Effector memory CD4-positive, alpha-beta T cell (primary cell): ENCODE results near the gene VPS41.

Experiments used
- DNase-seq, 3 donors: peaks; one replicate each; pipeline ENCODE4 v3.0.0-alpha.2; 2020
- H3K27ac ChIP-seq: 2 replicates; pipeline ENCODE4 v1.7.0; 2013; ENCODE audit warnings: mild to moderate bottlenecking, low read length, moderate library complexity; ENCODE audit not compliant: insufficient read depth, poor library complexity, severe bottlenecking
- H3K27me3 ChIP-seq: replicated peaks from 2 replicates; pipeline ENCODE4 v1.7.0; 2013; ENCODE audit warnings: mild to moderate bottlenecking, low read length; ENCODE audit not compliant: insufficient read depth, control insufficient read depth, poor library complexity, severe bottlenecking
- H3K36me3 ChIP-seq: 2 replicates; pipeline ENCODE4 v1.7.0; 2013; ENCODE audit warnings: mild to moderate bottlenecking, low read length, moderate library complexity; ENCODE audit not compliant: control insufficient read depth, insufficient read depth
- H3K4me1 ChIP-seq: 2 replicates; pipeline ENCODE4 v1.7.0; 2013; ENCODE audit warnings: low read length, mild to moderate bottlenecking; ENCODE audit not compliant: control insufficient read depth, insufficient read depth, poor library complexity, severe bottlenecking
- H3K4me3 ChIP-seq: 2 replicates; pipeline ENCODE4 v1.7.0; 2013; ENCODE audit warnings: low read length, low read depth, mild to moderate bottlenecking; ENCODE audit not compliant: insufficient read depth, poor library complexity, severe bottlenecking
- H3K9me3 ChIP-seq: 2 replicates; pipeline ENCODE4 v1.7.0; 2013; ENCODE audit warnings: mild to moderate bottlenecking, low read length, moderate library complexity; ENCODE audit not compliant: control insufficient read depth

The VPS41 gene

GRCh38 chr7:38840736-38841460 lies 68.1 kb downstream of the VPS41 start:
- DNase-seq: no peak
- H3K27ac ChIP-seq: no peak overlapping the region
- no peaks in the 10 kb centered on the region for H3K27me3 ChIP-seq
- no peak overlapping the region for H3K4me3 ChIP-seq
- H3K9me3 ChIP-seq: no peaks in the 10 kb centered on the region
- H3K4me1 ChIP-seq: no peaks in the 10 kb centered on the region
- no peaks in the 10 kb centered on the region for H3K36me3 ChIP-seq

GRCh38 chr7:38839851-38840250 lies 69.1 kb downstream of the VPS41 start:
- no peak for DNase-seq
- Histone ChIP-seq H3K36me3 (no peaks in the 10 kb centered on the region), H3K27ac (no peak overlapping the region)

DNA sequence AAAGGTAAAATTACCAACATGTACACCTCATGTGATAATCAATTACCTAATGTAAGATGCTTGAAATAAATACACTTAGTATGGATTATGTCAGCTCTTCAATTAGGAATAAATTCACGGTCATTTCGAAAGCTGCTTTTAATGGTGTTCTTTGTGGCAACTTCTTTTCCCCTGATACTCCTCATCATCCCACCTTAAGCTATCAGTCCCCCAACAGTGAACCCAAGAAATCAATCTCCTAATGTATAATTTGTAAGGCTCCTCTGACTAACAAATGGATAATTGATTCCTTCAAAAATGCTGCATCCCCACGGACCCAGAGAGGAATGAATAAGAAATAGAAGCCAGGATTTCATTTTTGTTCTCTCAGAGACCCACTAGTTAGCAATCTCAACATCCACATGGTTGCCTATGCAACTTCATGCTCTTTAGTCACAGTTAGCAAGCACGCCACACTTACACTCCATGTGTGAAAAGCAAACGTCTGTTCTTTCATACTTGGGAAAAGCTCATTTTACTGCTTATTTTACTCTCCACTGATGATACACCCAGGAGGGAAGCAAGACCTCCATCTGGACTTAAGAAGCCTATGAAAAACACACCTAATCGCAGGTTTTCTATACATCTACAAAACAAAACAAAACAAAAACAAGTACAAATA lies 70.1 kb downstream of the VPS41 start:
- Histone ChIP-seq H3K4me3 (no peak overlapping the region), H3K27me3 (no peaks in the 10 kb centered on the region), H3K36me3 (no peaks in the 10 kb centered on the region), H3K4me1 (no peaks in the 10 kb centered on the region), H3K9me3 (no peaks in the 10 kb centered on the region), H3K27ac (no peak overlapping the region)
- DNase-seq: no peak

More at GRCh38 chr7:38839851-38840250, 69.1 kb downstream of the VPS41 start:
- H3K4me3 ChIP-seq: no peak overlapping the region
- no peaks in the 10 kb centered on the region for H3K27me3 ChIP-seq
- H3K9me3 ChIP-seq: no peaks in the 10 kb centered on the region
- no peaks in the 10 kb centered on the region for H3K4me1 ChIP-seq

DNA sequence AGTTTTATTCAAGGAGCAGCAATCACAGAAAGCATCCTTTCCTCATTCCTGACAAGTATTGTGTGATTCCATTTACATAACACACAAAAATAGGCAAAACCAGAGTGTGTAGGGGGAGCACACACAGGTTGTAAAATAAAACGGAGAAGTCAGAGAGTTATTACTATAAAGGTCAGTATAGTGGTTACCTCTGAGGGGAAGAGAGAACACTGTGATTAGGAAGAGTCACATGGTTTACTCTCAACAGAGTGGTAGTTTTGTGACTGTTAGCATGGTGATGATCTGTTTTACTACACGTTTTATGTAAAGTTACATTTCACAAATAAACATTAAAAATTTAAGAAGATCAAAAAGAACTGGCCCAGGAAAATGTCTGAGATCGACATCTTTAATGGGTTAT lies 74.6 kb downstream of the VPS41 start:
- Histone ChIP-seq H3K27me3 (no peaks in the 10 kb centered on the region), H3K4me3 (no peak overlapping the region), H3K27ac (no peak overlapping the region), H3K9me3 (no peaks in the 10 kb centered on the region), H3K4me1 (no peaks in the 10 kb centered on the region), H3K36me3 (no peaks in the 10 kb centered on the region)
- no peak for DNase-seq

- Histone ChIP-seq H3K9me3 (no peaks in the 10 kb centered on the region), H3K36me3 (no peaks in the 10 kb centered on the region), H3K4me3 (no peak overlapping the region), H3K4me1 (no peaks in the 10 kb centered on the region), H3K27me3 (no peaks in the 10 kb centered on the region), H3K27ac (no peak overlapping the region)
- no peak for DNase-seq
Measured at GRCh38 chr7:38833329-38833728, 75.7 kb downstream of the VPS41 start.

DNA sequence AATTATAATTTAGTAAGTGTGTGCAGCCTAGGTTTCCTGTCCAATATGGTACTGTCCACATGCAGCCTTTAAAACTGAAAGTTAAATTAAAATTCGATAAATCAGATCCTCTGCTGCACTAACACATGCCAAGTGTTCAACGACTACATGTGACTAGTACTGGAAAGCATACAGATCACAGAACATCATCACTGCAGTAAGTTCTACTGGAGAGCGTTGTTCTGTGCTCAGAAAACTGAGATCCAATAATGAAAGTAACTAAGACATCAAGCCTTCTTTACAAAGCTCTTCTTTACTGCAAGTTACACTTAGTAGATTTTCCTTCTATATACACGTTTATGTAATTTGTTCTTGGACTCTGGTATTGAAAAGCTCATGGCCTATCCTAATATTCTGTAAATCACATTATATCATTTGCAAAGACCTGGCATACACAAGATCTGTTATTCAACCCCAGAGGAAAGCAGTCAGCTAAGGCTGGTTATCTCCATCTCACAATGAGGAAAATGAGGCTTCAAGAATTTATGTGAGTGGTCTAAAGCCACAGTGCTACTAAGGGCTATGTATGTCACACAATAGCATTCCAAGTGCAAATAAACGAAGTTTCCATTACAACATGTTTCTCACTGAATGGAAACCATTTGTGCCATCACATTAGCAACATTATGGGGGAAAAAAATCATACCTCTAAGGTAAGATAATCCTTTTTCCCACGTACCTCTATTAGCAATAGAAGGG lies 77.6 kb downstream of the VPS41 start:
- no peaks in the 10 kb centered on the region for H3K36me3 ChIP-seq
- H3K9me3 ChIP-seq: no peaks in the 10 kb centered on the region
- H3K27me3 ChIP-seq: no peaks in the 10 kb centered on the region
- no peak overlapping the region for H3K27ac ChIP-seq
- no peak for DNase-seq
- H3K4me1 ChIP-seq: no peaks in the 10 kb centered on the region
- no peak overlapping the region for H3K4me3 ChIP-seq

DNA sequence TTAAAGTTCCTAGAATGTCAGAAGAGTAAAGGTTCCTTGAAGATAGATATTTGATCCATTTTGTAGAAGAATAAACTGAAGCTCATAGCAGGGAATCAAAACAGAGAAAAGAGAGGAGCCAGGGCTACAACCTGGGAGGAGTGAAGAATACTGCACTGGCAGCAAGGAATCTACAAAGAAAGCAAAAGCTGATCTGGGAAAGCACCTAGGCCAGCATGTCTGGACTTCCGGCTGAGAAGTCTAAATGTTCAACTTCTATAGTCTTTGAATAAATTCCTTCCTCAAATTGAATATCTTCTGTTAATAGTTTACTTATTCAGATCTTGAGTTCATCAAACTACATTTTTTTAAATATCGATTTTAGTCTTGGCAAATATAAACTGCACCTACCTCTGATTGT lies 78.2 kb downstream of the VPS41 start:
- H3K4me3 ChIP-seq: no peak overlapping the region
- H3K27me3 ChIP-seq: no peaks in the 10 kb centered on the region
- no peaks in the 10 kb centered on the region for H3K9me3 ChIP-seq
- H3K4me1 ChIP-seq: no peaks in the 10 kb centered on the region
- no peak overlapping the region for H3K27ac ChIP-seq
- DNase-seq: no peak
- no peaks in the 10 kb centered on the region for H3K36me3 ChIP-seq

DNA sequence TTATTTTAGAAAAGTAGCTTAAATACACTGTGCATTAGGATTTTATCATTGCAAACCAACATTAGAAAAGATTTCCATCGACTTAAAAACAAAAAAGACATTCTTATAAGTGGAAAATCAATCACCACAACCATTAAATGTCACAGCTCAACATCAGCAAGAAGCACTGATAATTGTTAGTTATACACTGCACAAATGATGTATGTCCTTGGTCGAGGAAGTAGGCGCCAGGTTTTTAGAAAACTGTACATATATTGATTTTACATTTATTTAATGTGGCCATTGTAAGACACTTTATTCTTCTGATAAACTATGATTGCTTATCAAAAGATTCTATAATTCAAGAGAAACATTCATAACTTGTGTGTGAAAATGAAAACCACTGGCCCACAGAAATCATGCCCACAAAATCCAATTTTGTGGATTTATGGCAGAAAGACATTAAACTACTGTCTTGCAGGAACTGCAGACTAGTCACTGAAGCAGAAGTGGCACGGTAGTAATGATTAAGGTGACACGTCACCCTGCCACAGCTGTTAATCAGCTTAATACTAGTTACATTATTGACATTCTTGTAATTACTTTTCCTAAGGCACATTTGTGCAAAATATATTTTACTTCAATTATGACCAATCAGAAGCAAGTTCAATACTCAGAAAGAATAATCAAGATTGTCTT lies 79.4 kb downstream of the VPS41 start:
- H3K27me3 ChIP-seq: no peaks in the 10 kb centered on the region
- H3K27ac ChIP-seq: no peak overlapping the region
- H3K4me1 ChIP-seq: no peaks in the 10 kb centered on the region
- no peak for DNase-seq
- no peak overlapping the region for H3K4me3 ChIP-seq
- no peaks in the 10 kb centered on the region for H3K36me3 ChIP-seq
- H3K9me3 ChIP-seq: no peaks in the 10 kb centered on the region

DNA sequence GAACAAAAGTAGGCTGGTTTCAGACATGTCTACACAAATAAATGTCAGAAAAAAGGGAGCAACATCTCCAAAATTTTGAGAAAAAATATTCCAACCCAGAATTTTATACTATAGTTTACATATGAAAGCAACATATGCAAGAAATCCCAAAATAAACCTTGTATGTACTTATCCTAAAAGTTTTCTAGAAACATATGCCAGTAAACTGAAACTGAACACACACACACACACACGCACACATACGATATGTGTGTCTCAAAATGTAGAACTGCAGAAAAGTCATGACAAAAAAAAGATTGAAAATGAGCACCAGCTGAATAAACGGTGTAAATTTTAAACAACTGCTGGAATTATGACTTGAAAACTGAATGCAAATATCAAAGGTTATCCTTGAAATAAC lies 81.0 kb downstream of the VPS41 start:
- DNase-seq: no peak
- Histone ChIP-seq H3K27ac (no peak overlapping the region), H3K9me3 (no peaks in the 10 kb centered on the region)

More for the DNA sequence above, 81.0 kb downstream of the VPS41 start:
- no peak overlapping the region for H3K4me3 ChIP-seq
- H3K4me1 ChIP-seq: no peaks in the 10 kb centered on the region
- no peaks in the 10 kb centered on the region for H3K27me3 ChIP-seq
- no peaks in the 10 kb centered on the region for H3K36me3 ChIP-seq
